LNCaP clone FGC (cell line): Measurements from ENCODE around the gene ZC3H12A.
"Not testable (repeated sequence)": the region's sequence is repeated elsewhere in the genome, so short reads cannot be mapped to it uniquely, and the experiment has no call there.

Source experiments
- DNase-seq: peaks from one replicate; pipeline ENCODE4 v3.0.0-alpha.2; 2011; ENCODE audit warnings: low read depth
- H3K4me3 ChIP-seq: 2 replicates; pipeline ENCODE4 v1.5.1; 2011; ENCODE audit warnings: mild to moderate bottlenecking, low read depth, low read length, control low read depth
- CTCF ChIP-seq: IDR thresholded peaks from 2 replicates; pipeline ENCODE4 v1.5.1; 2012; ENCODE audit warnings: mild to moderate bottlenecking; ENCODE audit not compliant: control insufficient read depth, insufficient read depth; ENCODE audit errors: extremely low read depth

The ZC3H12A gene

GRCh38 chr1:37515185-37516034 lies 41.0 kb downstream of the ZC3H12A start:
- DNase-seq, result no peak
- H3K4me3 ChIP-seq, result peak overlapping the region; percentile 80
- TF ChIP-seq CTCF, result no peak

GRCh38 chr1:37517569-37517968 lies 43.2 kb downstream of the ZC3H12A start:
- no peak for DNase-seq
- no peak for TF ChIP-seq CTCF
- no peak overlapping the region for H3K4me3 ChIP-seq

GRCh38 chr1:37518241-37518640 lies 43.9 kb downstream of the ZC3H12A start:
- not testable (repeated sequence) for DNase-seq, H3K4me3 ChIP-seq

- DNase-seq, H3K4me3 ChIP-seq: not testable (repeated sequence)
Observed at GRCh38 chr1:37518929-37519328, 44.5 kb downstream of the ZC3H12A start.

GRCh38 chr1:37519613-37520012 lies 45.2 kb downstream of the ZC3H12A start:
- no peak for DNase-seq
- no peak overlapping the region for H3K4me3 ChIP-seq
- no peak for TF ChIP-seq CTCF

- not testable (repeated sequence) for DNase-seq, H3K4me3 ChIP-seq
Observed at GRCh38 chr1:37529888-37530287, 55.5 kb downstream of the ZC3H12A start.

GRCh38 chr1:37532418-37533156 lies 58.2 kb downstream of the ZC3H12A start:
- H3K4me3 ChIP-seq, DNase-seq: not testable (repeated sequence)

- no peak overlapping the region for H3K4me3 ChIP-seq
- TF ChIP-seq CTCF, result no peak
- no peak for DNase-seq
Observed at GRCh38 chr1:37533317-37534093, 59.1 kb downstream of the ZC3H12A start.
